Hypothalamus (tissue), 51 donors: Measurements from ENCODE around the gene DGAT2.

Experiments
- DNase-seq, 51 donors: peaks; one replicate each; lab custom pipeline; 2025; lab: John Stamatoyannopoulos, UW

The DGAT2 gene

GRCh38 chr11:75777461-75778110 is 9.0 kb downstream of the DGAT2 start:
- no peak for DNase-seq

DNA sequence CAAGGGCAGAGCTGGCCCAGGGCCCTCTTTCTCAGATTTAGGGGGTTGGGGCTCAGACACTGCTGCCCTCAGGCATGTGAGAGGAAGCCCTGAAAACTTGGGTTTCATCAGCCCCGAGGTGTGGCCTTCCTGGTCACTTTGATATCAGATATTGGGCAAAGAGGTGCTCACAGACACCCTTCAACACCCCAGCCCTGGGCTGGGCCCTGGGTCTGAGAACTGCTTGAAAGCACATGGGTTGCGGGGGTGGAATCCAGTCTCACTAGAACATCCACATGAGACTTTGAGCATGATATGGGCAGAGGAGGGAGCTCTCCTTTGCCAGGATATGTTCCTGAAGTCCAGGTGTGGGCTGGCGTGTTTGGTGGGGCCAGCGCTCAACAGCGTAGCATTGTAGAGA is 10.4 kb downstream of the DGAT2 start:
- DNase-seq: no peak

DNA sequence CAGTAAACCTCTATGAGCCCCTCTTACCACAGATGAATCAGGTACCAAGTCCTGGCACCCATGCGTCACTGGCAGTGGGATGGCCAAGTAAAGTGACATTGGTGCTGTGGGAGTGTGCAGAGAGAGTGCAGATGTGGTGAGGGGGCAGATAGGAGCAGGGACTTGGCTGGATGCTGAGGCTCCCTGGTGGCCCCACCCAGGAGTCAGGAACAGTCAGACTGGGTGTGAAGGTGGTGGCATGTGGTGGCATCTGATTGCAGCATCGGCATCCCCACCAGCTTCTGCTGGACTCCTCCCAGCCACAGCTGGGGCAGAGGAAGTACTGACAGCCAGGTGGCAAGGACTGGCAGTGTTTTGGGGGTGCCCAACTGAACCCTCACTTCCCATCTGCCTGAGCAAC is 11.4 kb downstream of the DGAT2 start:
- peak in 1 of 51 donors; percentile 51 for DNase-seq

DNA sequence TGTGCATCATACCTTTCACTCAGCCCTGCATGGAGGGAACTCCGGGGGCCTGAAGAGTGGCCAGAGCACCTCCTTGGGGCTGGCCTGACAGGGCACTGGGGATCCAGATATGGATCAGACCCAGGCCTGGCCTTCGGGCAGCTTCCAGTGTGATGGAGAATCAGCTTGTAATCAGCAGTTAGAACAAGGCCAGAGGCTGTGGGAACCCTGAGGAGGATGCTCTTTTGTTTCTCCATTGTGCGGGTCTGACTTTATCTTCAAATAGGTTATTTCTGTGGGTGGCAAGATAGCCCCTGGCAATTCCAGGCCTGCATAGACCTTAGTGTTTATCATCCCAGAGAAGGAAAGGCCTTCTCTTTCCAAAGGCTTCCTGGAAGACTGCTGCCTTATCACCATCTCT is 12.3 kb downstream of the DGAT2 start:
- DNase-seq: no peak

DNA sequence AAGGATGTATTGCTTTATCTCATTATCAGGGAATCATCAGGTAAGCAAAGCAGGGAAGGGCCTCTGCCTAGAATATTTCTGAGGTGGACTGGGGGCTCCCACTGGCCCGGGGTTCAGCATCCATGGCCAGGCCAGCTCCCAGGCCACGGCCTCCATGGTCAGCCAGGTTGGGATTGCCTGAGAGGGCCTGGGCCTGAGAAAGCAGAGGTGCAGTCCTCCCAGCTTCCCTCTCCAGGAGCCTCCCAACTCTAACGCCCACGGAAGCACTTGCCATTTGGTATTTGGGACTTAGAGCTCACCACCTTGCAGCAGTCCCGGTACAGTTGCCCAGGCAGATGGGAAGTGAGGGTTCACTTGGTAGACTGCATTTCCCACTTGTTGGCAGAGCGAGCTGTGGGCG is 12.7 kb downstream of the DGAT2 start:
- no peak for DNase-seq

GRCh38 chr11:75781831-75782230 is 13.3 kb downstream of the DGAT2 start:
- no peak for DNase-seq

DNA sequence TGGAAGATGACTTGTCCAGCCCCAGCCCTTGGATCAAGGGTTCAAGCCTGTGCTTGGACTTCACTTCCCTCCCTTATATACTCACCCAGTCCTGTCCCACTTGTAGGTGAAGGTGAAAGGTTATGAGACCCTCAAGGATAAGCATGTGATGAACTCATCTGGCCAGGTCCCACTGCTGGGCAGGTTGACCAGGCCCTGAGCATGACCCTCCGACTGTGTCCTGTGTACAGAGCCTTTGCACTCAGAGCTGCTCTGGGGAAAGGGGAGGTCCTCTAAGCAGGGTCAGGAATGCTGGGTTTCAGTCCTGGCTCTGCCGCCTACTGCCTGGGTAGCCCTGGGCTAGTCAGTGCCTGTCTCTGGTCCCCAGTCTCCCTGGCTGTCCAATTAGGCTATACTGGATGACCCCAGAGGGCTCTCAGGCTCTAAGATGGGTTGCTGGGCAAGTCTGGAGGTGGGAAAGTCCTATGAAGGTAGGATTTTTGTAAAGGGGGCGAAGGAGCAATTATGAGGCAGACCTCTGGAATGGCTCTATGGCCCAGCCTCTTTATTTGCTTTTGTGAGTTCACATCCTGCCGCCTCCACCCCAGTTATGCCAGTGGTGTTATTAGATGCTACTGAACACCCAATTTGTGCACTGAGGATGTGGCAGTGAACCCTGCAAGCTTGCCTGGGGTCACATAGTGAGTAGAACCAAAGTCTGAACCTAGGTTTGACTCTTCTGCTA is 14.1 kb downstream of the DGAT2 start:
- DNase-seq: no peak

DNA sequence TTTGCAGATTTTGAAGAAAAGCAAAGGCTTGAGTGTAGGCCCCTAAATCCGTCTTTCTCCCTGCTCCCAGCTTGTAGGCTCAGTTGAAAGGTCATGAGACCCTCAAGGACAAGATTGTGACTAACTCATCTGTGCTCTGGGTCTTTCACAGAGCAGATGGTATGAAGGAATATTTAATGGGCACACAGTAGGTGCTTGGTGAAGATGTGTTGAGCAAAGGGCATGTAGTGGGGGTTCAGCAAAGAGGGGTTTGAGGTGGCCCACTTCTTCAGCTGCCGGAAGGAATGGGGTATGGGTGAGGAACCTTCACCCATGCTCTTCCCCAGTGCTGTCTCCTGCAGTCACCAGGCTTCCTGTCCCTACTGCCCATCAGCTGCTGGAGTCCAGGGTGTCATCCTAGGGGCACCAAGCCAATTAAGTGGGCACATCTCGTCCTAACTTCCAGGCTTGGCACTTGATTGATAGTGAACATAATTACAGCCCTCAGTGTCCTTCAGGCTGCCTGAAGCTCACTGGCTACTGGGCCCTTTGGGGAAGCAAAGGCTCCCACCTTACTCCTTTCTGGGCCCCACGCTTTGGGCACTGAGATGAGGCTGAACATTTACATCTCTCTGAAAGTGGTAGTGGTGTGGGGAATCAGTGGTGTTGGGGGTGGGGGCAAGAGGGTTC is 15.0 kb downstream of the DGAT2 start:
- DNase-seq: no peak

DNA sequence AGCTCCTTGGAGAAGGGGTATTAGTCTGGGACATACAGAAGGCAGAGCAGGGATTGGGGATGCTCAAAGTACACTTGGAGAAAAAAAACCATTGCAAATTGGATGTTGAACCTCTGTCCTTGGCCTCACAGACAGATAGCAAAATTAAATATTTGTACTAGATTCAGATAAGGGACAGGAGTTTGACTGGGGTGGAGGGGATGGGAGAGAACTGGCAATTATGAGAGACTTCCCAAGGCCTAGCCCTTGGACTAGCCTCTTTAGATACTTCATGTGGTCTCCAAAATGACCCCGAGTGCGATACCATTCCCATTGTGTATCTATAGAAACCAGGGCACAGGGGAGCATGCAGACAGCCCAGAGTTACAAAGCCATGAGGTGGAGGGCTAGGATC is 15.5 kb downstream of the DGAT2 start:
- DNase-seq: no peak

DNA sequence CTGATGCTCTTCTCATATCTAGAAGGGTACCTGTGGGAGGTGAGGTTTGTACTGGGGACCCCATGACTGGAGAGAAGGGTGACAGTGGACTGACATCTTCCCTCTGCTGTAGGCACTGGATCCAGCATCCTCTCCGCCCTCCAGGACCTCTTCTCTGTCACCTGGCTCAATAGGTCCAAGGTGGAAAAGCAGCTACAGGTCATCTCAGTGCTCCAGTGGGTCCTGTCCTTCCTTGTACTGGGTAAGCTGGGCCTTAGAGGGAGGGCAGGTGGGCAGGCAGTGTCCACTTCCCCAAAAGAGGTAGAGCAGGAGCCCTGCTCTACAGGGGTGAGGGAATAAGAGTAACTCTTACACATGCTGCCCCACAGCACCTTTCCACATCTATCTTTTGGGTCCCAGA is 15.9 kb downstream of the DGAT2 start:
- no peak for DNase-seq

DNA sequence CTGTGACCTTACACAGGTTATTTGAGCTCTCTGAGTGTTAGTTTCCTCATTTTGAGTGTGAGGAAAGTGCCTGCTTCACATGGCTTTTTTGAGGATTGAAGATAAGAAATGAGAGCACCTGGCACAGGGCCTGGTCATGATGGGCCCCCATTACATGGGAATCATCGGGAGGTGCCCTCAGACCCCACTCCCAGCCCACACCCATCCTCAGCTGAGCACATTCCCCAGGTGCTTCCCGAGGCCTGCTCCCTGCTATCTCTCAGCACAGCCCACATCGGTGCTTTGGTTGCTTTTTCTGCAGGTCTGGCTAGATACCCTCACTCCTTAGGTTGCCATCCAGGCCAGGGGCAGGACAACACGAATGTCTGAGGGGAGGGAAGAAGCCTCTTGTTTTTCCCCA is 16.6 kb downstream of the DGAT2 start:
- DNase-seq: no peak

DNA sequence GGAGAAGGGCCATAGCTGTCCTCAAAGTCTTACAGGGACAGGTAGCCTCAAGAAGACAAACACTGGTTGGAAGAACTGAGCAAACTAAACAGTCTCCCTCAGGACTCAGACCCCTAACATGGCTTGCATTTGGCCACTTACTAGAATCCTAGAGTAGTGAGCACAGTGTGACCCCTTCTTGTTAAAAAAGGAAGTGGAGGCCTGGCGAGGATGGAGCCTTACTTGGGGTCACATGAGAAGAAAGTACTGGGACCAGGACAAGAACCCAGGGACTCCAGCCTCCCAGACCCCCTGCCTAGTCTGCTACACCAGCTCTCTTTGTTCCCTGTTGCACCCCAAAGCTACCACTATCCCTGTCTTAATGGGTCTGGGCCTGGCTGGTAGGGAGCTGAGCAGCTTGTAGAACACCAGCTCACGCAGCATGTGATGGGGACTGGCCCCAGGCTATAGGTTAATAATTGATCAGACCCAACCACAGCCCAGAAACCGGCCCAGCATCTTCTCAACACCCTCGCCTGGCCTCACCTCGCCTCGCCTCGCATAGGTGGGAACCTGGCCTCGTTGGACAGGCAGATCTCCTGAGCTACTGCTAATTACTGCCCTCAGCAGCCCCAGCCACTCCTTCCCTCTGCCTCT is 17.6 kb downstream of the DGAT2 start:
- no peak for DNase-seq

- DNase-seq: no peak
Measured at GRCh38 chr11:75789521-75789920, 20.9 kb downstream of the DGAT2 start.

DNA sequence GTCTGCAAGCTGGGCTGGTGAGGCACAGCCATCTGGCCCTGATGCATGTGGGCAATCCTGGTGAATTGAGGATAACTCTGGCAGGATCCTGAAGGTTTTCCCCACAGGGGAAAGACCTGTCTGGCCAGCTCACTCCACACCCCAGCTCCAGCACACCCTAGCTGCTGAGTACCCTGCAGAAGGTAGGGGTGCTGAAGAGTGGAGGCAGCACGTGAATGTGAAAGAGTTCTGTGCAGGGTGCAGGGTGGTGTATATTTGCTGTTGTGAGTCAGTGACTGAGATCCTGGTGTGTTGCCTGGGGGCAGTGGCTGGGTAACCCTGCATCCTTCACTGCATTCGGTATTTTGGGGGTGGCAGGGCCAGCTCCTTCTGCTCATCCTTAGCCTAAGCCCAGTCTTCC is 22.4 kb downstream of the DGAT2 start:
- no peak for DNase-seq

- DNase-seq: no peak
Measured at GRCh38 chr11:75792127-75792731, 23.7 kb downstream of the DGAT2 start.

- DNase-seq: no peak
Measured at GRCh38 chr11:75792997-75793800, 24.6 kb downstream of the DGAT2 start.

GRCh38 chr11:75793966-75794365 is 25.4 kb downstream of the DGAT2 start:
- DNase-seq: no peak

- DNase-seq: no peak
Measured at GRCh38 chr11:75795276-75796090, 26.9 kb downstream of the DGAT2 start.

DNA sequence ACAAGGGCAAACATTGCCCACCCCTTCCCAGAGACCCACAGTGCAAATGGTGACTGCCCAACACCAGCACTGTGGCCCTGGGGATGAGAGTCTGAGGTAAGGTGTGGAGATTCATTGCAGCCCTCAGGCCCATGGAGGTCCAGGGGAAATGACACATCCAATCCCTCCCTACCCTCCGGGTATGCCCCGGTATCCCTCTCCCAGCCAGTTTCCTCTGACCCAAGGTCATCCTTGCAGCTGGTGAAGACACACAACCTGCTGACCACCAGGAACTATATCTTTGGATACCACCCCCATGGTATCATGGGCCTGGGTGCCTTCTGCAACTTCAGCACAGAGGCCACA is 27.5 kb downstream of the DGAT2 start:
- no peak for DNase-seq

DNA sequence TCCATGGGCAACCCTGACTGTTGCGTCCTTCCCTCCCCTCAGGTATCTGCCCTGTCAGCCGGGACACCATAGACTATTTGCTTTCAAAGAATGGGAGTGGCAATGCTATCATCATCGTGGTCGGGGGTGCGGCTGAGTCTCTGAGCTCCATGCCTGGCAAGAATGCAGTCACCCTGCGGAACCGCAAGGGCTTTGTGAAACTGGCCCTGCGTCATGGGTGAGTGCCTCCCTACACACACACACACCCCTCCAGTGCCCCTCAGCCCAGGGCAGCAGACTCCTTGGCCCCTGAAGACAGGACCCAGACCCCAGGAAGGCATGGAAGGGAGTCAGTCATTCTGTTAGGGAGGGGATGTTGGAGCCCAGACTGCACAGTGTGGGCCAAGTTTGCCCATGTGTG is 28.5 kb downstream of the DGAT2 start:
- no peak for DNase-seq
